IMR-90 (cell line): ENCODE results near the gene AHDC1. TPM values are rescaled to one million over a fixed set of nuclear protein-coding genes. Genes with fewer than 3 reads are reported as not detected.

Experiments used
- ATAC-seq: fragments of 200-7000 bp; cut with Tn5 transposase; 2 replicates; pipeline ENCODE4 v1.9.1; 2020; ENCODE audit warnings: low read depth, mild to moderate bottlenecking, moderate library complexity
- BruUV-seq: library from RNA; stranded (reverse); fragments of 400-500 nt; replicated peaks from 2 replicates; lab custom pipeline; 2021; lab: Mats Ljungman, UMichigan
- CTCF ChIA-PET: fragments of 300-600 bp; formaldehyde crosslinking; extraction: SDS; loops from one replicate; lab custom pipeline; 2021; ENCODE audit warnings: antibody characterized with exemption; lab: Yijun Ruan, JAX
- POLR2A ChIA-PET: fragments of 300-600 bp; sonication (Branson Sonifier 250); formaldehyde crosslinking; loops from one replicate; lab custom pipeline; 2022; ENCODE audit warnings: antibody characterized with exemption; ENCODE audit not compliant: unreplicated experiment; lab: Charles Lee
- DNase-seq: peaks from one replicate; pipeline ENCODE4 v3.0.0; 2013
- H2AFZ ChIP-seq: replicated peaks from 2 replicates; pipeline ENCODE3; 2013; ENCODE audit warnings: low read length, mild to moderate bottlenecking; ENCODE audit not compliant: poor library complexity
- H2AK5ac ChIP-seq: 2 replicates; pipeline ENCODE4 v1.6.1; 2013; ENCODE audit warnings: low read depth, low read length, inconsistent platforms
- H2AK9ac ChIP-seq: replicated peaks from 2 replicates; pipeline ENCODE3; 2013; ENCODE audit warnings: mild to moderate bottlenecking, low read depth, low read length, moderate library complexity; ENCODE audit not compliant: poor library complexity
- H2BK120ac ChIP-seq: 2 replicates; pipeline ENCODE4 v1.6.1; 2013; ENCODE audit warnings: low read depth, low read length, inconsistent platforms
- H2BK15ac ChIP-seq: 3 replicates; pipeline ENCODE4 v1.6.1; 2013; ENCODE audit warnings: low read depth, low read length, inconsistent platforms
- H2BK20ac ChIP-seq: 2 replicates; pipeline ENCODE4 v1.6.1; 2013; ENCODE audit warnings: low read depth, mild to moderate bottlenecking, inconsistent platforms, low read length, moderate library complexity
- H2BK5ac ChIP-seq: 2 replicates; pipeline ENCODE4 v1.6.1; 2013; ENCODE audit warnings: mild to moderate bottlenecking, low read depth, low read length, inconsistent platforms; ENCODE audit not compliant: poor library complexity, severe bottlenecking
- H3K14ac ChIP-seq: replicated peaks from 2 replicates; pipeline ENCODE4 v1.6.1; 2013; ENCODE audit warnings: low read depth, low read length, inconsistent platforms
- H3K18ac ChIP-seq: 2 replicates; pipeline ENCODE4 v1.6.1; 2013; ENCODE audit warnings: low read depth, low read length, control low read depth
- H3K23ac ChIP-seq: 2 replicates; pipeline ENCODE4 v1.6.1; 2013; ENCODE audit warnings: low read depth, low read length, inconsistent platforms
- H3K27ac ChIP-seq: 2 replicates; pipeline ENCODE4 v1.5.1; 2013; ENCODE audit warnings: mild to moderate bottlenecking, control low read depth, low read length; ENCODE audit not compliant: insufficient read depth
- H3K27me3 ChIP-seq: 2 replicates; pipeline ENCODE4 v1.6.1; 2013; ENCODE audit warnings: low read length; ENCODE audit not compliant: control insufficient read depth, insufficient read depth
- H3K36me3 ChIP-seq: 2 replicates; pipeline ENCODE4 v1.6.1; 2013; ENCODE audit warnings: low read length, mixed read lengths; ENCODE audit not compliant: control insufficient read depth, insufficient read depth
- H3K4ac ChIP-seq: 2 replicates; pipeline ENCODE4 v1.6.1; 2013; ENCODE audit warnings: low read depth, low read length, inconsistent platforms
- H3K4me1 ChIP-seq: 2 replicates; pipeline ENCODE4 v1.6.1; 2013; ENCODE audit warnings: low read length, mixed read lengths; ENCODE audit not compliant: control insufficient read depth, insufficient read depth
- H3K4me2 ChIP-seq: 2 replicates; pipeline ENCODE4 v1.6.1; 2013; ENCODE audit warnings: low read depth, mild to moderate bottlenecking, control low read depth, low read length, moderate library complexity
- H3K4me3 ChIP-seq: 2 replicates; pipeline ENCODE4 v1.5.1; 2013; ENCODE audit warnings: low read depth, mild to moderate bottlenecking, control low read depth, low read length, moderate library complexity; ENCODE audit not compliant: insufficient read depth
- H3K56ac ChIP-seq: 2 replicates; pipeline ENCODE4 v1.6.1; 2013; ENCODE audit warnings: low read length, inconsistent platforms; ENCODE audit not compliant: insufficient read depth; ENCODE audit errors: extremely low read depth
- H3K79me1 ChIP-seq, 2 experiments: 2 replicates each; pipeline ENCODE4 v1.6.1; 2013; ENCODE audit warnings: low read length in 2 of 2, inconsistent platforms in 1 of 2, low read depth in 1 of 2
- H3K9ac ChIP-seq: 2 replicates; pipeline ENCODE4 v1.6.1; 2013; ENCODE audit warnings: low read depth, low read length, control low read depth
- H3K9me1 ChIP-seq: 2 replicates; pipeline ENCODE4 v1.6.1; 2013; ENCODE audit warnings: low read length, inconsistent platforms; ENCODE audit not compliant: insufficient read depth
- H3K9me3 ChIP-seq: 2 replicates; pipeline ENCODE4 v1.6.1; 2013; ENCODE audit warnings: low read length; ENCODE audit not compliant: control insufficient read depth, insufficient read depth
- H4K20me1 ChIP-seq: 2 replicates; pipeline ENCODE4 v1.6.1; 2013; ENCODE audit warnings: low read length, inconsistent platforms; ENCODE audit not compliant: insufficient read depth
- H4K5ac ChIP-seq: 2 replicates; pipeline ENCODE4 v1.6.1; 2013; ENCODE audit warnings: mild to moderate bottlenecking, low read depth, low read length, control low read depth
- H4K8ac ChIP-seq, 2 experiments: 2 replicates each; pipeline ENCODE4 v1.6.1; 2013; ENCODE audit warnings: low read depth in 2 of 2, low read length in 2 of 2, control low read depth in 1 of 2, inconsistent platforms in 1 of 2
- H4K91ac ChIP-seq: 2 replicates; pipeline ENCODE4 v1.6.1; 2013; ENCODE audit warnings: low read depth, low read length, inconsistent platforms; ENCODE audit not compliant: insufficient read depth
- FOS ChIP-seq: fragments of 150-350 bp; IDR thresholded peaks from 2 replicates; pipeline ENCODE4 v1.6.1; 2016; ENCODE audit warnings: low read depth, low read length
- MAZ ChIP-seq: IDR thresholded peaks from 2 replicates; pipeline ENCODE4 v1.6.1; 2012; ENCODE audit warnings: low read depth, mild to moderate bottlenecking, low read length, improper control_type of control experiment, moderate library complexity, borderline replicate concordance
- MXI1 ChIP-seq: IDR thresholded peaks from 2 replicates; pipeline ENCODE4 v1.6.1; 2012; ENCODE audit warnings: low read depth, mild to moderate bottlenecking, low read length, moderate library complexity, borderline replicate concordance
- RAD21 ChIP-seq: IDR thresholded peaks from 2 replicates; pipeline ENCODE4 v1.6.1; 2012; ENCODE audit warnings: low read length, improper control_type of control experiment
- WGBS, 2 experiments: methylation state at CpG; one replicate each; pipeline versions ENCODE4 v1.1.5 to v1.1.7; 2013; ENCODE audit warnings: missing lambda C conversion rate in 2 of 2; ENCODE audit not compliant: insufficient read length in 1 of 2; ENCODE audit errors: extremely low coverage in 2 of 2; 5-methylcytosine and 5-hydroxymethylcytosine counted together
- dilution Hi-C: fragments of 300-500 bp; cut with HindIII; formaldehyde crosslinking; loops from one replicate; pipeline ENCODE4 v1.14.3; 2018; ENCODE audit warnings: low sequenced_read_pairs; ENCODE audit not compliant: unreplicated experiment
- in situ Hi-C: fragments of 300-500 bp; cut with MboI; formaldehyde crosslinking; loops from 3 replicates; pipeline ENCODE4 v1.14.3; 2019; ENCODE audit warnings: low sequenced_read_pairs, inconsistent platforms, mixed read lengths
- intact Hi-C: fragments of 100-400 bp; cut with micrococcal nuclease; formaldehyde crosslinking; loops from 2 replicates; pipeline ENCODE4 v1.10.0; 2022
- polyA plus RNA-seq, 3 experiments: library from polyadenylated mRNA; depleted of rRNA; stranded (reverse); fragments of >200 nt; gene quantifications; 2 replicates each; pipeline ENCODE4 v1.2.3, GENCODE V29; 2012; ENCODE audit warnings: low replicate concordance in 1 of 3
- total RNA-seq: library from RNA; depleted of rRNA; stranded (reverse); fragments of >200 nt; gene quantifications from 2 replicates; pipeline ENCODE4 v1.2.3, GENCODE V29; 2012

Gene AHDC1
- total and polyA plus RNA-seq, 2 of the 4 experiments (the other 2 are of a cell fraction) = 2.0 to 11.6 TPM

- CTCF ChIA-PET = interaction anchor here (1.5 kb wide), 1 partner anchor 38 kb away, joined by 5 read pairs; no protein-coding TSS in a partner anchor
- peak; percentile 57 for DNase-seq
- no peak overlapping the region for H3K18ac ChIP-seq
These were observed 9.1 kb downstream of the AHDC1 start for GRCh38 chr1:27594564-27595510.

More at GRCh38 chr1:27594564-27595510, 9.1 kb downstream of the AHDC1 start:
- no TSS peak for BruUV-seq
- Histone ChIP-seq H3K79me1 (peaks cover 48 to 98% of the 10 kb centered on the region in 2 experiments), H2BK5ac (peak overlapping the region; percentile 43), H2BK15ac (no peak overlapping the region), H3K23ac (peak overlapping the region; percentile 84), H3K9ac (no peak overlapping the region), H3K27me3 (no peaks in the 10 kb centered on the region), H4K8ac (peak overlapping the region in 1 of 2 experiments; percentile 12; a peak in 1 of 4 replicates), H3K36me3 (peaks cover 3% of the 10 kb centered on the region; the same call in 1 of the 2 replicates), H3K4me2 (peak overlapping the region; percentile 16; the same call in 1 of the 2 replicates), H4K20me1 (peaks cover 93% of the 10 kb centered on the region), H2BK20ac (0 out of 2 replicates have a peak overlapping the region, but pooled peaks have one; percentile 7), H4K91ac (0 out of 2 replicates have a peak overlapping the region, but pooled peaks have one; percentile 0), H4K5ac (no peak overlapping the region), H3K14ac (peak overlapping the region; percentile 60), H3K27ac (no peak overlapping the region), H3K9me3 (no peaks in the 10 kb centered on the region), H2AFZ (peak overlapping the region; percentile 16), H2AK5ac (peak overlapping the region; percentile 93), H3K4me3 (no peak overlapping the region), H3K4ac (peak overlapping the region; percentile 71), H2BK120ac (peak overlapping the region; percentile 6; the same call in 1 of the 2 replicates), H3K4me1 (peaks cover 71% of the 10 kb centered on the region), H2AK9ac (peak overlapping the region; percentile 94), H3K56ac (no peak overlapping the region), H3K9me1 (peaks cover 38% of the 10 kb centered on the region)
- peak; percentile 28 for ATAC-seq
- TF ChIP-seq MXI1 (no peak), MAZ (peak; percentile 44; the same call in 1 of the 2 replicates), RAD21 (no peak), FOS (0 out of 2 replicates have a peak, but pooled peaks have one; percentile 21)
- WGBS, 2 experiments = 61% methylated on average over 9 of the region's 17 CpGs; no CpG with 5 or more reads in 1 of the 2 experiments
- in situ Hi-C loops (no loop called here), intact Hi-C loops (no loop called here), dilution Hi-C loops (no loop called here)
- POLR2A ChIA-PET = no interaction called here
